ENCODE measurements around the gene SLC23A2. TPM values are rescaled to one million over a fixed set of nuclear protein-coding genes. Genes with fewer than 3 reads are reported as not detected.
A peak's percentile ranks its signal among the peaks of the same experiment; 100 is the strongest.
"Not testable (repeated sequence)": the region's sequence is repeated elsewhere in the genome, so short reads cannot be mapped to it uniquely, and the experiment has no call there.

Gene SLC23A2
- total and polyA plus RNA-seq, 8 donors = 4.3 to 12.9 (median 8.8) TPM

- no peak for DNase-seq
- no peak overlapping the region for H3K27ac ChIP-seq
- no peak for ATAC-seq
- intact Hi-C loops (cut with DNase I) = no loop called here
- no peaks in the 10 kb centered on the region for H3K27me3 ChIP-seq
- H3K36me3 ChIP-seq = no peaks in the 10 kb centered on the region
- no peak overlapping the region for H3K4me3 ChIP-seq
- no peaks in the 10 kb centered on the region for H3K9me3 ChIP-seq
- 64 to 67% methylated on average over 2 of the region's 2 CpGs for WGBS, 2 donors
- H3K4me1 ChIP-seq = no peaks in the 10 kb centered on the region
- no peak for FAIRE-seq
- TF ChIP-seq CTCF (IDR thresholded peaks at IDR 0.05) = no peak
Measured at GRCh38 chr20:5033566-5033965, 32.3 kb upstream of the SLC23A2 start.

DNA sequence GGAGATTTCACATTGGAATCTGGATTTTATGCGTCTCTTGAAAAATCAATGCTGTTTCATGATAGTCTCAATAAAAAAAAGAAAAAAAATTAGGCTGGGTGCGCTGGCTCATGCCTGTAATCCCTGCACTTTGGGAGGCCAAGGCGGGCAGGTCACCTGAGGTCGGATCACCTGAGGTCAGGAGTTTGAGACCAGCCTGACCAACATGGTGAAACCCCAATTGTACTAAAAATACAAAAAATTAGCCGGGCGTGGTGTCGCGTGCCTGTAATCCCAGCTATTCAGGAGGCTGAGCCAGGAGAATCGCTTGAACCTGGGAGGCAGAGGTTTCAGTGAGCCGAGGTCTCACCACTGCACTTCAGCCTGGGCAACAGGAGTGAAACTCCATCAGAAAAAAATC, 30.4 kb upstream of the SLC23A2 start:
- DNase-seq; H3K27ac ChIP-seq; H3K27me3 ChIP-seq; H3K36me3 ChIP-seq; ATAC-seq; intact Hi-C loops (cut with DNase I); H3K9me3 ChIP-seq; H3K4me1 ChIP-seq; FAIRE-seq; H3K4me3 ChIP-seq: not testable (repeated sequence)
- 86 to 90% methylated on average over 10 of the region's 10 CpGs for WGBS, 2 donors

GRCh38 chr20:5031206-5031557, 29.9 kb upstream of the SLC23A2 start:
- H3K27ac ChIP-seq = no peak overlapping the region
- H3K4me3 ChIP-seq = no peak overlapping the region
- no peaks in the 10 kb centered on the region for H3K36me3 ChIP-seq
- H3K9me3 ChIP-seq = no peaks in the 10 kb centered on the region
- WGBS, 2 donors = 79 to 82% methylated on average over 10 of the region's 10 CpGs
- FAIRE-seq (no peak), ATAC-seq (no peak), DNase-seq (no peak)
- TF ChIP-seq CTCF (IDR thresholded peaks at IDR 0.05) = no peak
- H3K4me1 ChIP-seq = no peaks in the 10 kb centered on the region
- H3K27me3 ChIP-seq = no peaks in the 10 kb centered on the region
- intact Hi-C loops (cut with DNase I) = no loop called here

DNA sequence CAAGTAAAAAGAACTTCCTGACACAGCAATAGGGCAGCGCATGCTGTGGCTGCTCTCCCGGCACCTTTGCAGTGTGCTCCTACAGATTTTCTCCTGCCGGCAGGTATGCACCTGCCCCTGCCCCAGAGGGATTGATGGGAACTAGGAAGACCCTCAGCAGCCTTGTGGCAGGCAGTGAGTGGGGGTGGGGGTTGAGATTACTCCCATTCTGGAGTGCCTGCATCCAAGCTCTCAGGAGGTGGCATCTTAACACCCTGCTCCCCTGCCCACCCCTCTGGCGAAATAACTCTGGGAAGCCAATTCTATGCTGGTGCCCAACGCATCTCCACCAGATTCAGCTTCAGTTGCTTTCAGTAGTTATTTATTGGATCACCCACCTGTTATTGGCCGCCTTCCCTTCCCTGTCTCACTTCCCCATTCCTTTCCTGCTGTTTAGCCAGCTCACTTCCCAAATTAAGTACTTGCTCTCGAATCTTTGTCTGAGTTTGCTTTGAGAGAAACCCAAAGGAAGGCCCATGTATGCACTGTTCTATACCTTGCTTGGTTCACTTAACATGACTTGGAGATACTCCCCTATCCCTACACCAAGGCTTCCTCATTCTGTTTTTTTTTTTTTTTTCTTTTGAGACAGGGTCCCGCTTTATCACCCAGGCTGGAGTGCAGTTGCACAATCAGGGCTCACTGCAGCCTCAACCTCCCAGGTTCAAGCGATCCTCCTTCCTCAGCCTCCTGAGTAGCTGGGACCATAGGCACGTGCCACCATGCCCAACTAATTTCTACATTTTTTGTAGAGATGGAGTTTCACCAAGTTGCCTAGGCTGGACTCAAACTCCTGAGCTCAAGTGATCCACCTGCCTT, 29.3 kb upstream of the SLC23A2 start:
- Histone ChIP-seq H3K27ac (no peak overlapping the region), H3K9me3 (no peaks in the 10 kb centered on the region), H3K36me3 (no peaks in the 10 kb centered on the region), H3K27me3 (no peaks in the 10 kb centered on the region), H3K4me1 (no peaks in the 10 kb centered on the region), H3K4me3 (no peak overlapping the region)
- WGBS, 2 donors = 70 to 74% methylated on average over 10 of the region's 10 CpGs
- intact Hi-C loops (cut with DNase I) = no loop called here
- peak in 1 of 4 donors; percentile 24 for ATAC-seq
- no peak for FAIRE-seq
- no peak for DNase-seq
- TF ChIP-seq CTCF (IDR thresholded peaks at IDR 0.05) = no peak

- H3K36me3 ChIP-seq; intact Hi-C loops (cut with DNase I); H3K9me3 ChIP-seq; FAIRE-seq; DNase-seq; H3K4me3 ChIP-seq; H3K27me3 ChIP-seq; H3K4me1 ChIP-seq; H3K27ac ChIP-seq; ATAC-seq: not testable (repeated sequence)
- 87 to 92% methylated on average over 4 of the region's 4 CpGs for WGBS, 2 donors
Measured at GRCh38 chr20:5028258-5029059, 27.1 kb upstream of the SLC23A2 start.
